ENCODE measurements around the gene CFHR5.

DNA sequence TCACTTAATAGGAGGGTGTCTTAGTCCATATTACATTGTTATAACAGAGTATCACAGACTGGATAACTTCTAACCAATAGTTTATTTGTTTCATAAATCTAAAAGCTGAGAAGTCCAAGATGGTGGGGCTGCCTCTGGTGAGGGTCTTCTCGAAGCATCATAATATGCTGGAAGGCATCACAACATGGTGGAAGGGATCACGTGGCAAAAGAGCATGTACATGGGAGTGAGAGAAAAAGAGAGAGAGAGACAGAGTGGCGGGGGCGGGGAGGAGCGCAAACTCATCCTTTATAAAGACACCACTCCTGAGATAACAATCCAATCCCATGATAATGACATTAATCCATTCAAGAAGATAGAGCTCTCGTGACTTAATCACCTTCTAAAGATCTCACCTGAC is 31.5 kb downstream of the CFHR5 start:
- TF ChIP-seq POLR2A (IDR thresholded peaks at IDR 0.05; ENCODE audit: low read depth, low read length) (no peak), MXI1 (IDR thresholded peaks at IDR 0.05; ENCODE audit: borderline replicate concordance, low read depth, low read length) (no peak), CEBPB (IDR thresholded peaks at IDR 0.05; ENCODE audit: low read depth, low read length) (no peak), RCOR1 (IDR thresholded peaks at IDR 0.05; ENCODE audit: insufficient replicate concordance, low read length) (no peak), MAZ (IDR thresholded peaks at IDR 0.05; ENCODE audit: borderline replicate concordance, low read depth, low read length) (no peak), RAD21 (IDR thresholded peaks at IDR 0.05; ENCODE audit: low read length) (no peak), NFE2L2 (IDR thresholded peaks at IDR 0.05; ENCODE audit: low read depth, low read length) (no peak), CHD1 (IDR thresholded peaks at IDR 0.05; ENCODE audit: low read depth, low read length) (no peak), FOS (IDR thresholded peaks at IDR 0.05; ENCODE audit: low read depth, low read length) (no peak), BHLHE40 (IDR thresholded peaks at IDR 0.05; ENCODE audit: low read depth, low read length) (no peak), RFX5 (IDR thresholded peaks at IDR 0.05; ENCODE audit: low read depth, low read length) (no peak)
- TF ChIP-seq, protein P1, sequence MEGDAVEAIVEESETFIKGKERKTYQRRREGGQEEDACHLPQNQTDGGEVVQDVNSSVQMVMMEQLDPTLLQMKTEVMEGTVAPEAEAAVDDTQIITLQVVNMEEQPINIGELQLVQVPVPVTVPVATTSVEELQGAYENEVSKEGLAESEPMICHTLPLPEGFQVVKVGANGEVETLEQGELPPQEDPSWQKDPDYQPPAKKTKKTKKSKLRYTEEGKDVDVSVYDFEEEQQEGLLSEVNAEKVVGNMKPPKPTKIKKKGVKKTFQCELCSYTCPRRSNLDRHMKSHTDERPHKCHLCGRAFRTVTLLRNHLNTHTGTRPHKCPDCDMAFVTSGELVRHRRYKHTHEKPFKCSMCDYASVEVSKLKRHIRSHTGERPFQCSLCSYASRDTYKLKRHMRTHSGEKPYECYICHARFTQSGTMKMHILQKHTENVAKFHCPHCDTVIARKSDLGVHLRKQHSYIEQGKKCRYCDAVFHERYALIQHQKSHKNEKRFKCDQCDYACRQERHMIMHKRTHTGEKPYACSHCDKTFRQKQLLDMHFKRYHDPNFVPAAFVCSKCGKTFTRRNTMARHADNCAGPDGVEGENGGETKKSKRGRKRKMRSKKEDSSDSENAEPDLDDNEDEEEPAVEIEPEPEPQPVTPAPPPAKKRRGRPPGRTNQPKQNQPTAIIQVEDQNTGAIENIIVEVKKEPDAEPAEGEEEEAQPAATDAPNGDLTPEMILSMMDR (conservative IDR thresholded peaks at IDR 0.05; ENCODE audit: low read depth, low read length) = no peak
- TF ChIP-seq, protein P2, sequence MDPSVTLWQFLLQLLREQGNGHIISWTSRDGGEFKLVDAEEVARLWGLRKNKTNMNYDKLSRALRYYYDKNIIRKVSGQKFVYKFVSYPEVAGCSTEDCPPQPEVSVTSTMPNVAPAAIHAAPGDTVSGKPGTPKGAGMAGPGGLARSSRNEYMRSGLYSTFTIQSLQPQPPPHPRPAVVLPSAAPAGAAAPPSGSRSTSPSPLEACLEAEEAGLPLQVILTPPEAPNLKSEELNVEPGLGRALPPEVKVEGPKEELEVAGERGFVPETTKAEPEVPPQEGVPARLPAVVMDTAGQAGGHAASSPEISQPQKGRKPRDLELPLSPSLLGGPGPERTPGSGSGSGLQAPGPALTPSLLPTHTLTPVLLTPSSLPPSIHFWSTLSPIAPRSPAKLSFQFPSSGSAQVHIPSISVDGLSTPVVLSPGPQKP (IDR thresholded peaks at IDR 0.05; ENCODE audit: borderline replicate concordance, low read depth, low read length) = no peak
